Heart right ventricle (tissue), 16 donors: ENCODE results near the gene BPIFA3. TPM values are rescaled to one million over a fixed set of nuclear protein-coding genes. Genes with fewer than 3 reads are reported as not detected.

Experiments
- ATAC-seq, 8 donors: fragments of 200-7000 bp; cut with Tn5 transposase; one replicate each; pipeline ENCODE4 v1.9.1; 2020; ENCODE audit warnings: mild to moderate bottlenecking in 8 of 8, moderate library complexity in 8 of 8, moderate number of reproducible peaks in 1 of 8
- DNase-seq, 2 donors: peaks; one replicate each; pipeline ENCODE4 v3.0.0-alpha.2; 2020
- H3K27ac ChIP-seq, 10 donors: fragments of 200-600 bp; sonication (generic) in 2 of 10; one replicate each; pipeline versions ENCODE4 v1.5.0 to v1.8.0; 2020 to 2022; ENCODE audit warnings: mild to moderate bottlenecking in 3 of 10
- H3K27me3 ChIP-seq, 7 donors: fragments of 200-600 bp; one replicate each; pipeline ENCODE4 v1.8.0; 2021 to 2022; ENCODE audit warnings: mild to moderate bottlenecking in 2 of 7
- H3K36me3 ChIP-seq, 9 donors: fragments of 200-600 bp; sonication (generic) in 1 of 9; one replicate each; pipeline versions ENCODE4 v1.5.0 to v1.8.0; 2020 to 2022; ENCODE audit warnings: mild to moderate bottlenecking in 2 of 9
- H3K4me1 ChIP-seq, 9 donors: fragments of 200-600 bp; sonication (generic) in 1 of 9; one replicate each; pipeline versions ENCODE4 v1.5.0 to v1.8.0; 2020 to 2022; ENCODE audit warnings: mild to moderate bottlenecking in 4 of 9
- H3K4me3 ChIP-seq, 10 donors: fragments of 200-600 bp; sonication (generic) in 2 of 10; one replicate each; pipeline versions ENCODE4 v1.5.0 to v1.8.0; 2020 to 2022; ENCODE audit warnings: mild to moderate bottlenecking in 7 of 10, moderate library complexity in 2 of 10
- H3K9me3 ChIP-seq, 11 donors: fragments of 200-600 bp in 10 of 11; sonication (generic) in 2 of 11; one replicate each; pipeline versions ENCODE4 v1.5.0 to v1.8.0; 2013 to 2022; ENCODE audit warnings: mild to moderate bottlenecking in 2 of 11, control low read depth in 1 of 11, moderate library complexity in 1 of 11
- CTCF ChIP-seq, 9 donors: fragments of 200-600 bp; sonication (generic) in 2 of 9; IDR thresholded peaks; one replicate each; pipeline versions ENCODE4 v1.5.0 to v1.8.0; 2021 to 2022; ENCODE audit warnings: antibody characterized with exemption in 9 of 9, mild to moderate bottlenecking in 5 of 9, moderate library complexity in 1 of 9
- WGBS, 2 donors: extraction: QIAGEN DNeasy Blood & Tissue Kit; methylation state at CpG; one replicate each; pipeline ENCODE4 v1.1.7; 2013; ENCODE audit warnings: inconsistent platforms in 1 of 2; 5-methylcytosine and 5-hydroxymethylcytosine counted together
- intact Hi-C, 10 donors: fragments of 100-400 bp; cut with DNase I; formaldehyde crosslinking; loops; one replicate each; pipeline versions ENCODE4 v1.11.1 to v1.14.2; 2022
- polyA plus RNA-seq, 2 donors: library from polyadenylated mRNA; stranded (reverse); fragments of 200-250 nt; gene quantifications; one replicate each; pipeline ENCODE4 v1.2.3, GENCODE V29; 2013
- total RNA-seq, 10 donors: library from RNA; stranded (reverse); fragmentation: NEBNext Ultra II Directional in 3 of 10; extraction: Animal tissue kit (Norgen Biotek cat#: 25700) in 3 of 10; gene quantifications; one replicate each; pipeline versions ENCODE4 v1.2.1 to v1.2.4, GENCODE V29; 2021 to 2023
- donor health status: Arrhythmogenic right ventricular cardiomyopathy.
- donor health status: ischemic (EF 13 %, LVEDD 7.1; RV severe dilation, severe dysfunction).
- donor health status: healthy with polysubstance abuse.
- donor health status: DM: no; HTN: yes; CAD: no.
- donor health status: DM: no; HTN: no; CAD: no.
- donor health status: ischemic (EF 25% LVEDD 6.9; RV normal size, moderate dysfunction).
- donor health status: ischemic (EF 25% LVEDD 5.7; RV mildly dilated, moderate dysfunction).
- donor health status: healthy.
- donor health status: DM: yes; HTN: yes; CAD: no.
- donor health status: Ischemic cardiomyopathy.
- donor health status: ischemic (EF 35%, LVEDD 5.7; RV mildly dilated, moderate dysfunction).
- donor health status: nonischemic (EF 11% LVEDD 7.7; RV severe dilation, severe dysfunction).
- donor health status: DM: yes; HTN: yes; CAD: no.
- donor health status: PGD.
- donor health status: ischemic (EF 29% LVEDD 5.4; RV normal size, mild dysfunction).
- donor health status: nonischemic (EF 23%, LVEDD 6.1; RV moderate dilation, normal function).

Gene BPIFA3
- total and polyA plus RNA-seq, 12 donors = not detected

- DNase-seq (no peak), ATAC-seq (no peak)
- H3K4me1 ChIP-seq = no peaks in the 10 kb centered on the region
- no peak within 1 kb of the TSS for H3K4me3 ChIP-seq
- H3K9me3 ChIP-seq = no peaks in the 10 kb centered on the region
- H3K27ac ChIP-seq = no peak within 1 kb of the TSS
- TF ChIP-seq CTCF (IDR thresholded peaks at IDR 0.05) = no peak
- intact Hi-C loops = no loop called here
- peaks cover 0 to 54% (median 36%) of the 10 kb centered on the region in 7 donors for H3K27me3 ChIP-seq
- H3K36me3 ChIP-seq = no peaks in the 10 kb centered on the region
- WGBS, 2 donors = 62 to 68% methylated on average over 5 of the region's 5 CpGs
These were observed 18.5 kb downstream of the BPIFA3 start, which contains the start of gene BPIFA1 for GRCh38 chr20:33235696-33236095. Gene BPIFA1, plus strand, starts transcription at chr20:33235996. Its CDS starts 1,716 bp downstream, at chr20:33237712.

- no peak for DNase-seq
- Histone ChIP-seq H3K9me3 (no peaks in the 10 kb centered on the region), H3K27ac (no peak overlapping the region), H3K27me3 (peaks cover 0 to 52% (median 34%) of the 10 kb centered on the region in 7 donors), H3K36me3 (no peaks in the 10 kb centered on the region), H3K4me1 (no peaks in the 10 kb centered on the region), H3K4me3 (no peak overlapping the region)
- TF ChIP-seq CTCF (IDR thresholded peaks at IDR 0.05) = no peak
- WGBS, 2 donors = 73 to 83% methylated on average over 1 of the region's 1 CpG
- intact Hi-C loops = no loop called here
- ATAC-seq = no peak
These were observed 19.2 kb downstream of the BPIFA3 start for GRCh38 chr20:33236351-33236750.

- Histone ChIP-seq H3K27me3 (peaks cover 0 to 44% (median 32%) of the 10 kb centered on the region in 7 donors), H3K36me3 (no peaks in the 10 kb centered on the region), H3K4me1 (no peaks in the 10 kb centered on the region), H3K9me3 (no peaks in the 10 kb centered on the region), H3K27ac (no peak overlapping the region), H3K4me3 (no peak overlapping the region)
- DNase-seq (no peak), ATAC-seq (no peak)
- intact Hi-C loops = no loop called here
- TF ChIP-seq CTCF (IDR thresholded peaks at IDR 0.05) = no peak
- 60 to 77% methylated on average over 6 of the region's 6 CpGs for WGBS, 2 donors
These were observed 20.8 kb downstream of the BPIFA3 start for GRCh38 chr20:33237989-33238388.

GRCh38 chr20:33239418-33239817 lies 22.3 kb downstream of the BPIFA3 start:
- no peaks in the 10 kb centered on the region for H3K9me3 ChIP-seq
- ATAC-seq (no peak), DNase-seq (no peak)
- H3K27ac ChIP-seq = no peak overlapping the region
- no peak overlapping the region for H3K4me3 ChIP-seq
- TF ChIP-seq CTCF (IDR thresholded peaks at IDR 0.05) = no peak
- H3K27me3 ChIP-seq = peaks cover 0 to 30% (median 18%) of the 10 kb centered on the region in 7 donors
- WGBS, 2 donors = 11 to 23% methylated on average over 1 of the region's 1 CpG
- intact Hi-C loops = no loop called here
- H3K36me3 ChIP-seq = no peaks in the 10 kb centered on the region
- no peaks in the 10 kb centered on the region for H3K4me1 ChIP-seq
